H1 (cell line): Measurements from ENCODE around the gene DDX47. TPM values are rescaled to one million over a fixed set of nuclear protein-coding genes. Genes with fewer than 3 reads are reported as not detected.

Experiments used
- CTCF ChIA-PET: fragments of 300-600 bp; sonication (Branson Sonifier 250); formaldehyde crosslinking; loops from one replicate; lab custom pipeline; 2021; ENCODE audit not compliant: partially characterized antibody; lab: Charles Lee
- POLR2A ChIA-PET: fragments of 300-600 bp; sonication (Branson Sonifier 250); formaldehyde crosslinking; loops from one replicate; lab custom pipeline; 2021; ENCODE audit warnings: inconsistent platforms; ENCODE audit not compliant: partially characterized antibody; lab: Charles Lee
- DNase-seq, 2 experiments: peaks; one replicate each; pipeline versions ENCODE4 v3.0.0 to v3.0.0-alpha.2; 2010 to 2022; ENCODE audit warnings: low spot score in 2 of 2, low read depth in 1 of 2, mixed read lengths in 1 of 2
- FAIRE-seq: peaks from 2 replicates; lab custom pipeline; 2011; peaks lifted over from hg19 to GRCh38; lab: Jason Lieb, UNC
- H2AFZ ChIP-seq: 2 replicates; pipeline ENCODE4 v1.8.1; 2012; ENCODE audit warnings: low read length, inconsistent platforms
- H2AK5ac ChIP-seq: 2 replicates; pipeline ENCODE4 v1.6.1; 2013; ENCODE audit warnings: low read depth, low read length
- H2BK120ac ChIP-seq: replicated peaks from 2 replicates; pipeline ENCODE3; 2013; ENCODE audit warnings: low read depth, low read length, inconsistent platforms
- H2BK12ac ChIP-seq: 2 replicates; pipeline ENCODE4 v1.6.1; 2013; ENCODE audit warnings: low read depth, low read length
- H2BK15ac ChIP-seq: 2 replicates; pipeline ENCODE4 v1.6.1; 2013; ENCODE audit warnings: low read length
- H2BK20ac ChIP-seq: 2 replicates; pipeline ENCODE4 v1.6.1; 2013; ENCODE audit warnings: low read length
- H2BK5ac ChIP-seq: 2 replicates; pipeline ENCODE4 v1.6.1; 2013; ENCODE audit warnings: low read depth, low read length
- H3K14ac ChIP-seq: 2 replicates; pipeline ENCODE4 v1.6.1; 2013; ENCODE audit warnings: inconsistent platforms; ENCODE audit not compliant: insufficient read length
- H3K18ac ChIP-seq: 2 replicates; pipeline ENCODE4 v1.6.1; 2013; ENCODE audit warnings: low read length; ENCODE audit errors: extremely low read depth
- H3K23ac ChIP-seq: 2 replicates; pipeline ENCODE4 v1.6.1; 2013; ENCODE audit warnings: inconsistent platforms; ENCODE audit not compliant: insufficient read length
- H3K23me2 ChIP-seq: 2 replicates; pipeline ENCODE4 v1.6.1; 2013; ENCODE audit warnings: low read depth, low read length
- H3K27ac ChIP-seq: 2 replicates; pipeline ENCODE4 v1.6.1; 2011; ENCODE audit warnings: low read depth, low read length, inconsistent platforms
- H3K27me3 ChIP-seq, 4 experiments: replicated peaks in 1 of 4; 1 replicate in 1 of 4; 2 replicates in 3 of 4; pipeline versions ENCODE4 v1.6.1 to v1.8.1; 2011 to 2013; ENCODE audit warnings: low read length in 3 of 4, mild to moderate bottlenecking in 3 of 4, inconsistent platforms in 2 of 4, mixed read lengths in 2 of 4, moderate library complexity in 1 of 4; ENCODE audit not compliant: control insufficient read depth in 3 of 4, insufficient read depth in 3 of 4; ENCODE audit errors: extremely low read depth in 1 of 4
- H3K36me3 ChIP-seq, 4 experiments: 2 replicates each; pipeline versions ENCODE4 v1.6.1 to v1.8.1; 2011 to 2013; ENCODE audit warnings: mild to moderate bottlenecking in 4 of 4, low read length in 3 of 4, moderate library complexity in 2 of 4, control low read depth in 1 of 4, inconsistent platforms in 1 of 4; ENCODE audit not compliant: insufficient read depth in 4 of 4, control insufficient read depth in 2 of 4
- H3K4ac ChIP-seq: replicated peaks from 2 replicates; pipeline ENCODE3; 2013; ENCODE audit warnings: low read length, low read depth, mixed read lengths, inconsistent platforms; ENCODE audit not compliant: insufficient read length
- H3K4me1 ChIP-seq, 4 experiments: replicated peaks in 1 of 4; 1 replicate in 1 of 4; 2 replicates in 3 of 4; pipeline versions ENCODE4 v1.6.1 to v1.8.1; 2011 to 2013; ENCODE audit warnings: low read length in 3 of 4, inconsistent platforms in 2 of 4, mixed read lengths in 1 of 4; ENCODE audit not compliant: insufficient read depth in 4 of 4, control insufficient read depth in 3 of 4
- H3K4me2 ChIP-seq, 2 experiments: 2 replicates each; pipeline versions ENCODE4 v1.6.1 to v1.8.1; 2011 to 2013; ENCODE audit warnings: low read depth in 2 of 2, low read length in 2 of 2, control low read depth in 1 of 2, inconsistent platforms in 1 of 2, mild to moderate bottlenecking in 1 of 2; ENCODE audit not compliant: insufficient read depth in 1 of 2
- H3K4me3 ChIP-seq, 4 experiments: fragments of 200-600, 300-600 bp in 1 of 4; sonication (generic), shearing (Covaris generic), sonication (Bioruptor Twin) in 1 of 4; 2 replicates each; pipeline versions ENCODE4 v1.5.1 to v1.8.1; 2011 to 2016; ENCODE audit warnings: low read length in 4 of 4, low read depth in 3 of 4, control low read depth in 2 of 4, inconsistent platforms in 2 of 4, mild to moderate bottlenecking in 2 of 4, mixed read lengths in 1 of 4, moderate library complexity in 1 of 4; ENCODE audit not compliant: insufficient read depth in 2 of 4; ENCODE audit errors: extremely low read depth in 1 of 4
- H3K56ac ChIP-seq: replicated peaks from 2 replicates; pipeline ENCODE3; 2013; ENCODE audit warnings: low read depth, mild to moderate bottlenecking, mixed read lengths, low read length, inconsistent platforms; ENCODE audit not compliant: insufficient read length
- H3K79me1 ChIP-seq: 2 replicates; pipeline ENCODE4 v1.6.1; 2013; ENCODE audit warnings: low read depth, low read length, control low read depth
- H3K79me2 ChIP-seq, 2 experiments: 2 replicates each; pipeline versions ENCODE4 v1.6.1 to v1.8.1; 2012 to 2013; ENCODE audit warnings: low read length in 2 of 2, mild to moderate bottlenecking in 2 of 2, inconsistent platforms in 1 of 2; ENCODE audit not compliant: insufficient read depth in 2 of 2, control insufficient read depth in 1 of 2
- H3K9ac ChIP-seq, 4 experiments: replicated peaks in 1 of 4; 1 replicate in 1 of 4; 2 replicates in 3 of 4; pipeline versions ENCODE4 v1.6.1 to v1.8.1; 2011 to 2013; ENCODE audit warnings: low read depth in 3 of 4, low read length in 3 of 4, control low read depth in 2 of 4, mild to moderate bottlenecking in 2 of 4, moderate library complexity in 2 of 4, inconsistent platforms in 1 of 4; ENCODE audit errors: extremely low read depth in 1 of 4
- H3K9me3 ChIP-seq, 2 experiments: 2 replicates each; pipeline versions ENCODE4 v1.6.1 to v1.8.1; 2012 to 2013; ENCODE audit warnings: mild to moderate bottlenecking in 2 of 2, moderate library complexity in 2 of 2, control low read depth in 1 of 2, inconsistent platforms in 1 of 2, low read depth in 1 of 2, low read length in 1 of 2, mixed read lengths in 1 of 2; ENCODE audit not compliant: insufficient read depth in 2 of 2
- H4K20me1 ChIP-seq, 2 experiments: replicated peaks in 1 of 2; 2 replicates each; pipeline versions ENCODE3 to v1.8.1; 2011 to 2013; ENCODE audit warnings: inconsistent platforms in 2 of 2, low read length in 2 of 2, mild to moderate bottlenecking in 1 of 2; ENCODE audit not compliant: insufficient read depth in 2 of 2, control insufficient read depth in 1 of 2
- H4K5ac ChIP-seq: 2 replicates; pipeline ENCODE4 v1.6.1; 2013; ENCODE audit warnings: low read length, low read depth, mixed read lengths, inconsistent platforms; ENCODE audit not compliant: insufficient read length
- H4K8ac ChIP-seq: 2 replicates; pipeline ENCODE4 v1.8.0; 2013; ENCODE audit warnings: mild to moderate bottlenecking, moderate library complexity, low read length, inconsistent platforms; ENCODE audit not compliant: insufficient read depth; ENCODE audit errors: extremely low read depth
- H4K91ac ChIP-seq: replicated peaks from 2 replicates; pipeline ENCODE3; 2013; ENCODE audit warnings: low read length, mixed read lengths, inconsistent platforms; ENCODE audit not compliant: insufficient read length
- ATF3 ChIP-seq: IDR thresholded peaks from 2 replicates; pipeline ENCODE4 v1.6.1; 2011; ENCODE audit warnings: low read depth, mild to moderate bottlenecking, low read length; ENCODE audit not compliant: insufficient read depth
- BACH1 ChIP-seq: IDR thresholded peaks from 2 replicates; pipeline ENCODE4 v1.6.1; 2012; ENCODE audit warnings: low read length, improper control_type of control experiment
- BRCA1 ChIP-seq: IDR thresholded peaks from 2 replicates; pipeline ENCODE4 v1.6.1; 2012; ENCODE audit warnings: low read depth, low read length, improper control_type of control experiment
- CHD2 ChIP-seq: IDR thresholded peaks from 2 replicates; pipeline ENCODE4 v1.6.1; 2012; ENCODE audit warnings: low read length, improper control_type of control experiment
- CREB1 ChIP-seq: IDR thresholded peaks from 2 replicates; pipeline ENCODE4 v1.6.1; 2012; ENCODE audit warnings: inconsistent platforms
- EGR1 ChIP-seq: IDR thresholded peaks from 2 replicates; pipeline ENCODE4 v1.6.1; 2011; ENCODE audit warnings: low read depth, low read length, borderline replicate concordance
- HDAC6 ChIP-seq: IDR thresholded peaks from one replicate; pipeline ENCODE4 v1.7.1; 2012; ENCODE audit warnings: low read depth, mild to moderate bottlenecking, inconsistent platforms, low read length, moderate library complexity
- MAFK ChIP-seq: IDR thresholded peaks from 2 replicates; pipeline ENCODE4 v1.6.1; 2012; ENCODE audit warnings: low read depth, mild to moderate bottlenecking, improper control_type of control experiment, low read length
- RBBP5 ChIP-seq: IDR thresholded peaks from 2 replicates; pipeline ENCODE4 v1.7.1; 2012; ENCODE audit warnings: low read depth, mild to moderate bottlenecking, inconsistent platforms, low read length, moderate library complexity, borderline replicate concordance
- RXRA ChIP-seq: IDR thresholded peaks from 2 replicates; pipeline ENCODE4 v1.6.1; 2011; ENCODE audit warnings: low read depth, mild to moderate bottlenecking, low read length, moderate library complexity; ENCODE audit not compliant: insufficient read depth
- SIX5 ChIP-seq: IDR thresholded peaks from 2 replicates; pipeline ENCODE4 v1.6.1; 2011; ENCODE audit warnings: mild to moderate bottlenecking, low read depth, low read length
- SP2 ChIP-seq: IDR thresholded peaks from 2 replicates; pipeline ENCODE4 v1.6.1; 2012; ENCODE audit warnings: mild to moderate bottlenecking, low read length, inconsistent platforms
- SUZ12 ChIP-seq: fragments of 200-600 bp; sonication (generic); IDR thresholded peaks from 2 replicates; pipeline ENCODE4 v1.6.1; 2012; ENCODE audit warnings: mild to moderate bottlenecking, inconsistent platforms, low read length, moderate library complexity, mixed read lengths
- TBP ChIP-seq: IDR thresholded peaks from 2 replicates; pipeline ENCODE4 v1.6.1; 2011; ENCODE audit warnings: low read depth, low read length, improper control_type of control experiment
- ZNF274 ChIP-seq: IDR thresholded peaks from 2 replicates; pipeline ENCODE4 v1.7.0; 2012; ENCODE audit warnings: low read length, borderline replicate concordance; ENCODE audit errors: extremely low read depth
- WGBS, 2 experiments: shearing (Covaris generic) in 1 of 2; methylation state at CpG; one replicate each; pipeline versions ENCODE4 v1.1.6 to v1.1.7; 2013 to 2015; ENCODE audit warnings: low lambda C conversion rate in 2 of 2, mixed read lengths in 2 of 2, inconsistent platforms in 1 of 2, low coverage in 1 of 2, missing lambda C conversion rate in 1 of 2; ENCODE audit not compliant: insufficient replicate concordance in 2 of 2, insufficient coverage in 1 of 2, insufficient read length in 1 of 2; ENCODE audit errors: extremely low coverage in 1 of 2, missing lambda C conversion rate in 1 of 2; 5-methylcytosine and 5-hydroxymethylcytosine counted together
- polyA plus RNA-seq, 7 experiments: library from polyadenylated mRNA; depleted of rRNA in 3 of 7; stranded (reverse) in 5 of 7; unstranded in 2 of 7; fragments of >200 nt in 5 of 7; fragments of 200-250 nt in 2 of 7; gene quantifications; 1 replicate in 5 of 7; 2 replicates in 1 of 7; 4 replicates in 1 of 7; pipeline versions ENCODE4 v1.2.1 to v1.2.3, GENCODE V29; 2011 to 2013; ENCODE audit warnings: missing spikeins in 2 of 7, mixed read lengths in 2 of 7
- total RNA-seq: library from RNA; stranded (reverse); fragmentation: NEBNext Ultra II Directional; extraction: Animal tissue kit (Norgen Biotek cat#: 25700); gene quantifications from 2 replicates; pipeline ENCODE4 v1.2.1, GENCODE V29; 2021

Gene DDX47
- total and polyA plus RNA-seq, 2 of the 8 experiments (the other 6 are each of a cell fraction or from before 2014, with no cell fraction given), result 54.4 to 74.2 TPM

DNA sequence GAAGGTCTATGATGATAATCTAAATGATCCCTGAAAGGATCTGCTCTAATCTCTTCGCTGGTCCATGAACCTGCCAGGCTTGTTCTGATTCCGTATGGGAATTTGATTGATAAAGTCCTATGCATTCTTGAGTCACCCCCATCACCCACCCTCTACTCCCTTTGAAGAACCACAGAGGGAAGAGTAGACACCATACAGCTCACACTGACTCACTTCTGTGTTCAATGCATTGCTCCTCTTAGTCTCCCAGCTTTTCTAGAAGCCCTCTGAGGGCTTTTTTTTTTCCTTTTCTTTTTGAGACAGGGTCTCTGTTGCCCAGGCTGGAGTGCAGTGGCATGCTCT lies 59.8 kb downstream of the DDX47 start:
- H3K4me2 ChIP-seq, result no peak overlapping the region
- H3K4me3 ChIP-seq, result no peak overlapping the region
- H2BK15ac ChIP-seq, result no peak overlapping the region
- FAIRE-seq, result no peak
- H4K5ac ChIP-seq, result no peak overlapping the region
- no peak overlapping the region for H3K4ac ChIP-seq
- H2BK5ac ChIP-seq, result peak overlapping the region; percentile 53; the same call in 1 of the 2 replicates
- DNase-seq, result no peak
- 0 out of 2 replicates have a peak overlapping the region, but pooled peaks have one; percentile 54 for H2AK5ac ChIP-seq
- H2BK12ac ChIP-seq, result no peak overlapping the region
- H2AFZ ChIP-seq, result no peak overlapping the region
- ChIA-PET CTCF (interaction anchor here (0.6 to 2.0 kb wide), 4 partner anchors 35 to 138 kb away, joined by 3 to 6 read pairs (median 3); no protein-coding TSS in a partner anchor), POLR2A (interaction anchor here (0.6 kb wide), 1 partner anchor 135 kb away, joined by 3 read pairs; no protein-coding TSS in a partner anchor)
- WGBS, 2 experiments, result 100% methylated on average over 2 of the region's 2 CpGs; no CpG with 5 or more reads in 1 of the 2 experiments
- H4K20me1 ChIP-seq, result no peaks in the 10 kb centered on the region
- no peaks in the 10 kb centered on the region for H3K27me3 ChIP-seq
- H4K8ac ChIP-seq, result no peak overlapping the region
- H3K9me3 ChIP-seq, result no peaks in the 10 kb centered on the region
- H3K27ac ChIP-seq, result no peak overlapping the region
- H2BK20ac ChIP-seq, result peak overlapping the region; percentile 48; the same call in 1 of the 2 replicates
- no peaks in the 10 kb centered on the region for H3K79me1 ChIP-seq
- no peak overlapping the region for H3K23ac ChIP-seq
- no peak overlapping the region for H4K91ac ChIP-seq
- no peaks in the 10 kb centered on the region; the same call in 1 of the 2 replicates for H3K23me2 ChIP-seq
- no peak overlapping the region for H3K9ac ChIP-seq
- no peak overlapping the region for H3K14ac ChIP-seq
- H3K4me1 ChIP-seq, result peaks cover 5 to 10% (median 9%) of the 10 kb centered on the region in 4 experiments; a peak in 6 of 7 replicates
- H3K18ac ChIP-seq, result no peak overlapping the region
- H2BK120ac ChIP-seq, result no peak overlapping the region
- H3K79me2 ChIP-seq, result no peaks in the 10 kb centered on the region
- H3K36me3 ChIP-seq, result peaks cover 0 to 2% (median 0%) of the 10 kb centered on the region in 4 experiments; a peak in 2 of 8 replicates
- H3K56ac ChIP-seq, result no peak overlapping the region
- no peak for TF ChIP-seq EGR1
- TF ChIP-seq RXRA, result no peak
- TF ChIP-seq BACH1, result no peak
- TF ChIP-seq HDAC6, result no peak
- no peak for TF ChIP-seq BRCA1
- no peak for TF ChIP-seq CREB1
- TF ChIP-seq ATF3, result no peak
- TF ChIP-seq ZNF274, result no peak
- no peak for TF ChIP-seq SUZ12
- no peak for TF ChIP-seq SP2
- no peak for TF ChIP-seq TBP
- no peak for TF ChIP-seq MAFK
- no peak for TF ChIP-seq RBBP5
- no peak for TF ChIP-seq SIX5
- no peak for TF ChIP-seq CHD2
